Measurements from ENCODE around the gene DPF3. TPM values are rescaled to one million over a fixed set of nuclear protein-coding genes. Genes with fewer than 3 reads are reported as not detected.

Gene DPF3
- total RNA-seq, 1 experiment from 2014 or later: 1.9 TPM

GRCh38 chr14:72787841-72788240 lies 106.1 kb downstream of the DPF3 start:
- H3K36me3 Mint-ChIP-seq (ENCODE audit: insufficient read depth, unreplicated experiment): peaks cover 5% of the 10 kb centered on the region
- H3K27me3 Mint-ChIP-seq (ENCODE audit: insufficient read depth, unreplicated experiment): no peaks in the 10 kb centered on the region
- no peak overlapping the region for H3K4me3 Mint-ChIP-seq (ENCODE audit: unreplicated experiment)
- H3K4me1 Mint-ChIP-seq (ENCODE audit: insufficient read depth, unreplicated experiment): peaks cover 3% of the 10 kb centered on the region
- TF ChIP-seq, protein P1, sequence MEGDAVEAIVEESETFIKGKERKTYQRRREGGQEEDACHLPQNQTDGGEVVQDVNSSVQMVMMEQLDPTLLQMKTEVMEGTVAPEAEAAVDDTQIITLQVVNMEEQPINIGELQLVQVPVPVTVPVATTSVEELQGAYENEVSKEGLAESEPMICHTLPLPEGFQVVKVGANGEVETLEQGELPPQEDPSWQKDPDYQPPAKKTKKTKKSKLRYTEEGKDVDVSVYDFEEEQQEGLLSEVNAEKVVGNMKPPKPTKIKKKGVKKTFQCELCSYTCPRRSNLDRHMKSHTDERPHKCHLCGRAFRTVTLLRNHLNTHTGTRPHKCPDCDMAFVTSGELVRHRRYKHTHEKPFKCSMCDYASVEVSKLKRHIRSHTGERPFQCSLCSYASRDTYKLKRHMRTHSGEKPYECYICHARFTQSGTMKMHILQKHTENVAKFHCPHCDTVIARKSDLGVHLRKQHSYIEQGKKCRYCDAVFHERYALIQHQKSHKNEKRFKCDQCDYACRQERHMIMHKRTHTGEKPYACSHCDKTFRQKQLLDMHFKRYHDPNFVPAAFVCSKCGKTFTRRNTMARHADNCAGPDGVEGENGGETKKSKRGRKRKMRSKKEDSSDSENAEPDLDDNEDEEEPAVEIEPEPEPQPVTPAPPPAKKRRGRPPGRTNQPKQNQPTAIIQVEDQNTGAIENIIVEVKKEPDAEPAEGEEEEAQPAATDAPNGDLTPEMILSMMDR (IDR thresholded peaks at IDR 0.05; ENCODE audit: unreplicated experiment): no peak
- BruUV-seq (replicated peaks): no TSS peak
- ChIA-PET CTCF (interaction anchor here (0.6 kb wide), 1 partner anchor 640 kb away, joined by 3 read pairs; no protein-coding TSS in a partner anchor), POLR2A (no interaction called here)
- intact Hi-C loops (cut with micrococcal nuclease): no loop called here
- no peak for DNase-seq (ENCODE audit: unreplicated experiment)
- no peaks in the 10 kb centered on the region for H3K9me3 Mint-ChIP-seq (ENCODE audit: unreplicated experiment)
- no peak overlapping the region for H3K27ac Mint-ChIP-seq (ENCODE audit: low read depth, unreplicated experiment)

DNA sequence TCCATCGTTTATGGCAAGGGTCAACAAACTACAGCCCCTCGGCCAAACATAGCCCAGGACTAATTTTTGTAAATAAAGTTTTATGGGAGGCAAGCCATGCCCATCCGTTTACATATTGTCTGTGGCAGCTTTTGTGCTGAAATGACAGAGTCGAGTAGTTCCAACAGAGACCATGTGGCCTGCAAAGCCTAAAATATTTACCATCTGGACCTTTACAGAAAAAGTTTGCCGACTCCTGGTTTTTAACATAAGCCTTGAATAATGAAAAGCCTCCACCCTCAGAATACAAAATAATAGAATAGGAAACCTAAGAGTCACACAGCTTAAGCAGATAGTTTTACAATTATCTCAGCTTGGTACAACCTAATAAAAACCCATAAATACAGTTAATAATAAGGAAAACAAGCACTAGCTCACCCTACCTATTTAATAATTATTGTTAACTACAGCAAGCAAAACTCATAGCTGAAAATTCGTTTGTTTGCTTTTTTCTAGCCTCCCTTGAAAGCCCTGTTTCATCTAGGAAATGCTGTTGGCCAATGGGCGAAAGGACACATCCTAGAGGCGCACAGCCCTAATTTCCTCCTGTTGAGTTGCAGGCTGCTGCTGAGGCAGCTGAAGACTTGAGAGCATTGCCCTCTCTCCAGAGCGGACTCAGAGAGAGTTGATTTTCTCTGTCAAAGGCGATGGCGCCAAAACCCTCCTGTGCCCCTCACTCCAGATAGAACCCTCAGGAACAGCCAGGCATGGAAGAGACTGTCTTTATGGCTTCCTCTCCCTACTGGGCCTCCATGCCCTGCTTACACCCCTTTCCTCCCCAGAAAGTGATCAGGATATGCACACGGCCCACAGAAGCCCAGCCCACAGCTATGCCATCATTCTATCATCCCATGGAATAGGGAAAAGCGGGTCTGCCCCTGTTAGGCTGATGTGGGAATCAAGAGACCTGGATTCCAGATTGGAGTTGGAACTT lies 107.2 kb downstream of the DPF3 start:
- Mint-ChIP-seq H3K36me3 (ENCODE audit: insufficient read depth, unreplicated experiment) (no peaks in the 10 kb centered on the region), H3K27me3 (ENCODE audit: insufficient read depth, unreplicated experiment) (no peaks in the 10 kb centered on the region), H3K4me1 (ENCODE audit: insufficient read depth, unreplicated experiment) (peaks cover 12% of the 10 kb centered on the region), H3K4me3 (ENCODE audit: unreplicated experiment) (no peak overlapping the region), H3K9me3 (ENCODE audit: unreplicated experiment) (no peaks in the 10 kb centered on the region), H3K27ac (ENCODE audit: low read depth, unreplicated experiment) (no peak overlapping the region)
- no TSS peak for BruUV-seq (replicated peaks)
- intact Hi-C loops (cut with micrococcal nuclease): no loop called here
- DNase-seq (ENCODE audit: unreplicated experiment): no peak
- ChIA-PET POLR2A (no interaction called here), CTCF (no interaction called here)
- TF ChIP-seq, protein P1 (IDR thresholded peaks at IDR 0.05; ENCODE audit: unreplicated experiment): no peak

DNA sequence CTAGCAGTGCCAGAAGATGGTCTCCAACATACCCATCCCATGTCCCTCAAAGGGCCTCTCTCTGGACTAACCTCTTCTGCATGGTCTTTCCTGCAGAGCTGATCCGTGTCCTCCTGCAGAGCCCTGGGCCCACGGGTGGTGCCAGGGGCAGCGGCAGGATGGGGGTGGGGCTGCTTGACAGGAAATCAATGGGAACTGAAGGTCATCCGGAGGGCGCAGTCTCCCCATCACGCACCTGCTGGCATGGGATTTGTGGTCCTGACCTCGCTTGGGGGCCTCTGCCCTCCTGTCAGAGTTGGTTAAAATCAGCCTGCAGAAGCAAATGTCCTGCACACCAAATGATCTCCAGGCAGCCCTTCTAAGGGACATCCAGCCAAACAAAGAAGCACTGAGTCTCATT lies 110.2 kb downstream of the DPF3 start:
- Mint-ChIP-seq H3K4me3 (ENCODE audit: unreplicated experiment) (no peak overlapping the region), H3K27ac (ENCODE audit: low read depth, unreplicated experiment) (no peak overlapping the region), H3K9me3 (ENCODE audit: unreplicated experiment) (no peaks in the 10 kb centered on the region), H3K4me1 (ENCODE audit: insufficient read depth, unreplicated experiment) (peaks cover 17% of the 10 kb centered on the region), H3K36me3 (ENCODE audit: insufficient read depth, unreplicated experiment) (no peaks in the 10 kb centered on the region), H3K27me3 (ENCODE audit: insufficient read depth, unreplicated experiment) (no peaks in the 10 kb centered on the region)
- CTCF ChIA-PET: interaction anchor here (0.6 kb wide), 1 partner anchor 485 kb away, joined by 5 read pairs; no protein-coding TSS in a partner anchor
- TF ChIP-seq, protein P1 (IDR thresholded peaks at IDR 0.05; ENCODE audit: unreplicated experiment): no peak
- DNase-seq (ENCODE audit: unreplicated experiment): no peak
- POLR2A ChIA-PET: no interaction called here
- no TSS peak for BruUV-seq (replicated peaks)
- intact Hi-C loops (cut with micrococcal nuclease): no loop called here

DNA sequence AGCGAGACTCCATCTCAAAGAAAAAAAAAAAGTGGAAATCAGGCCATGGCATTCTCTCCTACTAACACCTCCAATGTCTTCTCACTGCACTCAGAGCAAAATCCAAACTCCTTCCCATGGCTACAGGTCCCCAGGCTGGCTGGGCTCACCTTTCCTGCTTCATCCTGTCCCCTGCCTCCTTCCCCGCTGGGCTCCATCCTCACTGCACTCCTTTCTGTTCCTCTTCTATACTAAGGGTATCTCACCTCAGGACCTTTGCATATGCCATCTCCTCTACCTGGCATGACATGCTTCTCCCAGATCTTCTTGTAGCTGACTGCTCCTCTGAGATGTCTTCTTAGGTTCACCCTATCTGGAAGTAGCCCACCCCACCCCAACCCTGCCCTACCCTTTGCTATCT lies 111.1 kb downstream of the DPF3 start:
- peaks cover 2% of the 10 kb centered on the region for H3K9me3 Mint-ChIP-seq (ENCODE audit: unreplicated experiment)
- DNase-seq (ENCODE audit: unreplicated experiment): no peak
- H3K27me3 Mint-ChIP-seq (ENCODE audit: insufficient read depth, unreplicated experiment): no peaks in the 10 kb centered on the region
- intact Hi-C loops (cut with micrococcal nuclease): no loop called here
- no peak overlapping the region for H3K27ac Mint-ChIP-seq (ENCODE audit: low read depth, unreplicated experiment)
- BruUV-seq (replicated peaks): no TSS peak
- POLR2A ChIA-PET: no interaction called here
- TF ChIP-seq, protein P1 (IDR thresholded peaks at IDR 0.05; ENCODE audit: unreplicated experiment): no peak
- no peaks in the 10 kb centered on the region for H3K36me3 Mint-ChIP-seq (ENCODE audit: insufficient read depth, unreplicated experiment)
- H3K4me3 Mint-ChIP-seq (ENCODE audit: unreplicated experiment): no peak overlapping the region
- CTCF ChIA-PET: no interaction called here
- H3K4me1 Mint-ChIP-seq (ENCODE audit: insufficient read depth, unreplicated experiment): peaks cover 17% of the 10 kb centered on the region
